Trophoblast cell (in vitro differentiated cells and primary cell): ENCODE results near the gene INHA.

Experiments
- DNase-seq, 2 donors: peaks; one replicate each; pipeline ENCODE4 v3.0.0-alpha.2; 2016
- H2AFZ ChIP-seq: 2 replicates; pipeline ENCODE4 v1.6.1; 2013; ENCODE audit warnings: low read length, moderate library complexity, mild to moderate bottlenecking; ENCODE audit not compliant: insufficient read depth, poor library complexity
- H2AK5ac ChIP-seq: 2 replicates; pipeline ENCODE4 v1.6.1; 2013; ENCODE audit warnings: mild to moderate bottlenecking, low read length
- H2BK120ac ChIP-seq: 2 replicates; pipeline ENCODE4 v1.6.1; 2013; ENCODE audit warnings: low read length, mild to moderate bottlenecking, moderate library complexity; ENCODE audit not compliant: insufficient read depth, poor library complexity
- H2BK12ac ChIP-seq: 2 replicates; pipeline ENCODE4 v1.6.1; 2013; ENCODE audit warnings: mild to moderate bottlenecking, low read length, moderate library complexity
- H2BK5ac ChIP-seq: 2 replicates; pipeline ENCODE4 v1.6.1; 2013; ENCODE audit warnings: low read length, low read depth, moderate library complexity, mild to moderate bottlenecking; ENCODE audit not compliant: poor library complexity
- H3K14ac ChIP-seq: 2 replicates; pipeline ENCODE4 v1.6.1; 2013; ENCODE audit warnings: mild to moderate bottlenecking, low read length
- H3K18ac ChIP-seq: 2 replicates; pipeline ENCODE4 v1.6.1; 2013; ENCODE audit warnings: mild to moderate bottlenecking, low read length
- H3K23ac ChIP-seq: 2 replicates; pipeline ENCODE4 v1.6.1; 2013; ENCODE audit warnings: low read length
- H3K27ac ChIP-seq: 2 replicates; pipeline ENCODE4 v1.5.1; 2013; ENCODE audit warnings: low read depth, mild to moderate bottlenecking, inconsistent platforms, low read length, moderate library complexity
- H3K27me3 ChIP-seq: 2 replicates; pipeline ENCODE4 v1.6.1; 2013; ENCODE audit warnings: inconsistent platforms, mild to moderate bottlenecking, low read length, moderate library complexity; ENCODE audit not compliant: insufficient read depth
- H3K36me3 ChIP-seq, 2 experiments: 1 replicate in 1 of 2; 2 replicates in 1 of 2; pipeline ENCODE4 v1.6.1; 2013; ENCODE audit warnings: low read length in 2 of 2, mild to moderate bottlenecking in 2 of 2, moderate library complexity in 1 of 2; ENCODE audit not compliant: insufficient read depth in 2 of 2, control insufficient read depth in 1 of 2
- H3K4ac ChIP-seq: 2 replicates; pipeline ENCODE4 v1.6.1; 2013; ENCODE audit warnings: low read depth, mild to moderate bottlenecking, low read length, moderate library complexity
- H3K4me1 ChIP-seq, 2 experiments: 1 replicate in 1 of 2; 2 replicates in 1 of 2; pipeline ENCODE4 v1.6.1; 2013; ENCODE audit warnings: low read length in 2 of 2, mild to moderate bottlenecking in 2 of 2, moderate library complexity in 1 of 2; ENCODE audit not compliant: insufficient read depth in 2 of 2, control insufficient read depth in 1 of 2
- H3K4me2 ChIP-seq: 2 replicates; pipeline ENCODE4 v1.6.1; 2013; ENCODE audit warnings: inconsistent platforms, mild to moderate bottlenecking, low read length, moderate library complexity
- H3K4me3 ChIP-seq: 2 replicates; pipeline ENCODE4 v1.5.1; 2013; ENCODE audit warnings: mild to moderate bottlenecking, low read depth, low read length, inconsistent platforms
- H3K79me1 ChIP-seq: one replicate; pipeline ENCODE4 v1.6.1; 2013; ENCODE audit warnings: low read length
- H3K79me2 ChIP-seq: 2 replicates; pipeline ENCODE4 v1.6.1; 2013; ENCODE audit warnings: low read length, mild to moderate bottlenecking; ENCODE audit not compliant: control insufficient read depth, insufficient read depth, poor library complexity
- H3K9ac ChIP-seq: 2 replicates; pipeline ENCODE4 v1.6.1; 2013; ENCODE audit warnings: mild to moderate bottlenecking, low read length
- H3K9me3 ChIP-seq: 2 replicates; pipeline ENCODE4 v1.6.1; 2013; ENCODE audit warnings: low read depth, mild to moderate bottlenecking, control low read depth, inconsistent platforms, low read length; ENCODE audit not compliant: insufficient read depth
- H4K12ac ChIP-seq: 2 replicates; pipeline ENCODE4 v1.6.1; 2013; ENCODE audit warnings: low read depth, mild to moderate bottlenecking, low read length, moderate library complexity
- H4K8ac ChIP-seq: 2 replicates; pipeline ENCODE4 v1.6.1; 2013; ENCODE audit warnings: low read depth, mild to moderate bottlenecking, low read length, moderate library complexity
- H4K91ac ChIP-seq: one replicate; pipeline ENCODE4 v1.6.1; 2013; ENCODE audit warnings: low read depth, mild to moderate bottlenecking, low read length, moderate library complexity
- WGBS: extraction: QIAGEN DNeasy Blood & Tissue Kit; methylation state at CpG from one replicate; pipeline ENCODE4 v1.1.7; 2013; ENCODE audit warnings: missing lambda C conversion rate; ENCODE audit not compliant: insufficient read length, insufficient coverage; ENCODE audit errors: extremely low coverage; 5-methylcytosine and 5-hydroxymethylcytosine counted together

Gene INHA

DNA sequence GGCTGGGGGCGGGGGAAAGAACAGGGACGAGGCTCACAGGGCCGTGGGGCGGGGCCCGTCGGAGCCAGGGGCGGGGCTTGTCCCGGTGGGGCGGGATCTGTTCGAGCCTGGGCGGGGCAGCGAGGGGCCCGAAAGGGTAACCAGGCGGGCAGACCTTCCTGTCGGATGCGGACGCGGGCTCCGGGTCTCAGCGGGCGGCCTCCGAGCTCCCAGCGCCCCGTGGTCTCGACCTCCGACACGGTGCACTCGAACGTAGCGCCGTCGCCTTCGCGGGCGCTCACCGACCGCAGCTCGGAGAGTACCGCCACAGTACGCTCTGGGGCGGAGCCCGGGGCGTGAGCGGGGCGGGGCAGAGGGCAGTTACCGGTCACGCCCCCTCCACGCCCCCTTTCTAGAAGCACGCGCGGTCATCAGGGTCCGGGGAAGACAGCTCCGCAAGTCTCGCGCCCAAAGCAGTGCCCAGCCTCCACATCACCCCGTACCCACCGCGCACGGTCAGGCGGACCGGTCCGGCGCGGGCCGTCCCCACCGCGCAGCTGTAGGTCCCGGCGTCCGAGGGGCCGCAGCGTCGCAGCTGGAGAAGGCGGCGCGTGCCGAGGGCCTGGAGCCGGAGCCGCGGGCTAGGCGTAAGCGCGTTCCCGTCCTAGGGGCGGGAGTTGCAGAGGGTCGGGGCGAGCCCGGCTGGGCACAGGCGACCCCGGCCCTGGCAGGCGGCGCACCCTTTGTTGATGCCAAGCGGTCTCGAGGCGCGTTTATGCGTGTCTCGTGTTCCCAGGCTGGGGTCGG is 19.5 kb upstream of the INHA start:
- Histone ChIP-seq H3K27me3 (no peaks in the 10 kb centered on the region), H2BK12ac (no peak overlapping the region), H3K4me1 (peaks cover 12 to 13% of the 10 kb centered on the region in 2 experiments), H2AK5ac (no peak overlapping the region), H4K8ac (peak overlapping the region; percentile 66), H3K14ac (peak overlapping the region; percentile 25), H4K91ac (peak overlapping the region; percentile 59), H3K23ac (no peak overlapping the region), H3K4me2 (peak overlapping the region; percentile 99), H2AFZ (peak overlapping the region; percentile 72), H3K18ac (peak overlapping the region; percentile 26), H3K79me1 (peaks cover 2% of the 10 kb centered on the region), H3K36me3 (peaks cover 22 to 27% of the 10 kb centered on the region in 2 experiments), H3K4me3 (peak overlapping the region; percentile 79), H3K4ac (no peak overlapping the region), H3K27ac (no peak overlapping the region), H3K79me2 (no peaks in the 10 kb centered on the region), H2BK120ac (peak overlapping the region; percentile 29), H3K9ac (no peak overlapping the region), H4K12ac (peak overlapping the region; percentile 22), H2BK5ac (no peak overlapping the region), H3K9me3 (no peaks in the 10 kb centered on the region)
- peak; percentile 85 to 90 for DNase-seq
- no CpG with 5 or more reads among the region's 99 CpGs for WGBS

DNA sequence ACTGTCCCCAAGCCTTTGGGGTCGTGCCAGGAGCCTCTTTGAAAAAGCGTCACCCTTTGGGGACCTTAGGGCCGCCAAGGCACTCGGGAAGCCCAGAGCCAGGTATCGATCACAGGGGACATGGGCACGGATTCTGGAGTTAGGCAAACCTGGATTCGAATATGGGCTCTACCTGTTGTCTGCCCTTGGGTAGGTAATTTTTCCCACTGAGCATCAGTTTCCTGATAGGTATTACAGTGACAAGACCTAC is 19.0 kb upstream of the INHA start:
- no peak overlapping the region for H4K91ac ChIP-seq

DNA sequence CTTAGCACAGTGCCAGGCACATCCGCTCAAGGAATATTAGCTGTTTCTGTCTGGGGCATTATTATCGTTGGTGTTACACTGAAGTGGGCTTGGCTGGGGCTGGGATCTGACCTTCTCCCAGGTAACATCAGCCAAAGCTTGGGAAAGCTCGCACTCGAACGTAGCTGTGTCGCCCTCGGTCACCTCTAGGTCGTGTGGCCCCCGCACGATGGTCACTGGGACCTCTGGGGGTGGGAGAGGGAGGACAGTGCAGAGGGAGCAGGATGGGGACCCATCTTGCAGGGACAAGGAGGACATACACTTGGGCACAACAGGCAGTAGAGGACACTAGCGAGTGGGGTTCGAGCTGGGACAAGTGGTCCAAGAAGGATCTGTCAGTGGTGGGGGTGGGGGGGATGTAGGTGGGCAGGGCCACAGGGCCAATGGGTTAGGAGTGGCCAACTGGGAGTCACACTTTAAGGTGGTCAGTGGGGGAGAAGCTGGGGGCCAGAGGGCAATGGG is 18.6 kb upstream of the INHA start:
- H2BK120ac ChIP-seq = no peak overlapping the region
- H3K36me3 ChIP-seq = peaks cover 32 to 37% of the 10 kb centered on the region in 2 experiments
- no CpG with 5 or more reads among the region's 12 CpGs for WGBS
- H3K18ac ChIP-seq = no peak overlapping the region
- H3K4ac ChIP-seq = no peak overlapping the region
- H3K27me3 ChIP-seq = no peaks in the 10 kb centered on the region
- H3K79me1 ChIP-seq = peaks cover 2% of the 10 kb centered on the region
- no peak for DNase-seq
- H2AFZ ChIP-seq = no peak overlapping the region
- no peak overlapping the region for H3K23ac ChIP-seq
- H2BK12ac ChIP-seq = no peak overlapping the region
- peaks cover 12 to 13% of the 10 kb centered on the region in 2 experiments for H3K4me1 ChIP-seq
- no peak overlapping the region for H3K27ac ChIP-seq
- no peak overlapping the region for H2BK5ac ChIP-seq
- no peaks in the 10 kb centered on the region for H3K79me2 ChIP-seq
- no peak overlapping the region for H4K12ac ChIP-seq
- no peak overlapping the region for H3K14ac ChIP-seq
- H3K4me3 ChIP-seq = no peak overlapping the region
- no peak overlapping the region for H3K9ac ChIP-seq
- no peak overlapping the region for H4K91ac ChIP-seq
- no peak overlapping the region for H3K4me2 ChIP-seq
- no peak overlapping the region for H2AK5ac ChIP-seq
- no peak overlapping the region for H4K8ac ChIP-seq
- no peaks in the 10 kb centered on the region for H3K9me3 ChIP-seq

More for the DNA sequence above, 19.0 kb upstream of the INHA start:
- peaks cover 27 to 33% of the 10 kb centered on the region in 2 experiments for H3K36me3 ChIP-seq
- no CpG with 5 or more reads among the region's 7 CpGs for WGBS
- H3K18ac ChIP-seq = no peak overlapping the region
- H4K12ac ChIP-seq = no peak overlapping the region
- H3K14ac ChIP-seq = no peak overlapping the region
- no peak overlapping the region for H2BK12ac ChIP-seq
- no peak overlapping the region for H2AK5ac ChIP-seq
- H2AFZ ChIP-seq = peak overlapping the region; percentile 72
- H3K27me3 ChIP-seq = no peaks in the 10 kb centered on the region
- no peak overlapping the region for H3K23ac ChIP-seq
- H3K9ac ChIP-seq = no peak overlapping the region
- DNase-seq = no peak
- peaks cover 12 to 13% of the 10 kb centered on the region in 2 experiments for H3K4me1 ChIP-seq
- no peak overlapping the region for H3K4ac ChIP-seq
- H3K4me3 ChIP-seq = no peak overlapping the region
- peaks cover 2% of the 10 kb centered on the region for H3K79me1 ChIP-seq
- H2BK120ac ChIP-seq = no peak overlapping the region
- no peaks in the 10 kb centered on the region for H3K9me3 ChIP-seq
- H3K4me2 ChIP-seq = peak overlapping the region; percentile 99
- H3K79me2 ChIP-seq = no peaks in the 10 kb centered on the region
- H4K8ac ChIP-seq = no peak overlapping the region
- H3K27ac ChIP-seq = no peak overlapping the region
- no peak overlapping the region for H2BK5ac ChIP-seq

DNA sequence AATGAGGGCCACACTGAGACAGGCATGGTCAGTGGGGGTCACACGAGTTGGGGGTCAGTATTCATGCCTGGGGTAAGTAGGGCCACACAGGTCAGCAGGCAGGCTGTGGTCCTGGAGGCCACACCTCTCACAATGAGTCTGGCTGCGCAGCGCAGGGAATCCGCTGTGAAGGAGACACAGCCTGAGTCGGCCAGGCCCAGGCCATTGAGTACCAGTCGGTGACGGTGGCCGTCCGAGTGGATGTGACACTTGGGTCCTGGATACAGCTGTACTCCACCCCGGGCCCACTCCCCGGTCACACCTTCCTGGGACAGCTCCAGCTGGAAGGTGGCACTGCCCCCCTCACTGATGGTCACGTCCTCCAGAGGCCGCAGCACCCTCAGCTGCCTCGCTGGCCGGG is 17.8 kb upstream of the INHA start:
- Histone ChIP-seq H3K4me1 (peaks cover 12 to 13% of the 10 kb centered on the region in 2 experiments), H2AFZ (no peak overlapping the region), H4K91ac (no peak overlapping the region), H3K79me2 (no peaks in the 10 kb centered on the region), H3K9ac (no peak overlapping the region), H3K4ac (no peak overlapping the region), H3K36me3 (peaks cover 36 to 44% of the 10 kb centered on the region in 2 experiments), H2AK5ac (no peak overlapping the region), H3K14ac (no peak overlapping the region), H2BK120ac (no peak overlapping the region), H2BK5ac (no peak overlapping the region), H3K23ac (no peak overlapping the region), H4K12ac (no peak overlapping the region), H3K79me1 (peaks cover 2% of the 10 kb centered on the region), H4K8ac (no peak overlapping the region), H3K9me3 (no peaks in the 10 kb centered on the region), H3K27me3 (no peaks in the 10 kb centered on the region), H3K27ac (no peak overlapping the region), H2BK12ac (no peak overlapping the region), H3K4me2 (no peak overlapping the region), H3K18ac (no peak overlapping the region), H3K4me3 (no peak overlapping the region)
- DNase-seq = no peak
- no CpG with 5 or more reads among the region's 15 CpGs for WGBS
